ENCODE data around the gene HCAR3.
"Not testable (repeated sequence)": the region's sequence is repeated elsewhere in the genome, so short reads cannot be mapped to it uniquely, and the experiment has no call there.

HCAR3 gene

GRCh38 chr12:122721057-122721545 is 4.5 kb upstream of the HCAR3 start:
- no peak for DNase-seq

- not testable (repeated sequence) for DNase-seq
These were observed 1.4 kb downstream of the HCAR3 start for GRCh38 chr12:122715211-122715610.

- DNase-seq, result not testable (repeated sequence)
These were observed 3.0 kb downstream of the HCAR3 start for GRCh38 chr12:122713491-122714188.

DNA sequence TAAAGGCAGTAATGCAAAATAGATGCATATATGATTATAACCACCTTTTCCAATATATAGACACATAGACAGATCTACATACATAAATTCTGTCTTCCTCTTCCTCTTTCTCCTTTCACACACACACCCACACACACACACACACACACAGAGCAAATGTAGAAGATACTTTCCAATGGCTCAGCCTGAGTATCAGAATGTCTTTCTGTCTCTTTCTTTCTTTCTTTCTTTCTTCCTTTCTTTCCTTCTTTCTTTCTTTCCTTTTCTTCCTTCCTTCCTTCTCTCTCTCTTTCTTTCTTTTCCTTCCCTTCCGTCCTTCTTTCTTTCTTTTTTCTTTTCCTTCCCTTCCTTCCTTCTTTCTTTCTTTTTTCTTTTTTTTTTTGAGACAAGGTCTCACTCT is 5.3 kb downstream of the HCAR3 start:
- not testable (repeated sequence) for DNase-seq

DNA sequence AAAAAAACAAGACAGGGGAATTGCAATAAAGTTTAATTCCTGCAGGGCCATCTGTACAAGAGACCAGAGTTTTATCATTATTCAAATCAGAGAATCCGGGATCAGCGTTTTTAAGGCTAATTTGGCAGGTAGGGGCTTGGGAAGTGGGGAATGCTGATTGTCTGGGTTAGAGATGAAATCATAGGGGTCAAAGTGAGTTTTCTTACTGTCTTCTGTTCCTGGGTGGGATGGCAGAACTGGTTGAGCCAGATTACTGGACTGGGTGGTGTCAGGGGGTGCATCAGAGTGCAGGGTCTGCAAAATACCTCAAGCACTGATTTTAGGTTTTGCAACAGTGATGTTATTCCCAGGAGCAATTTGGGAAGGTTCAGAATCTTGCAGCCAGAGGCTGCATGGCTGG is 6.3 kb downstream of the HCAR3 start:
- not testable (repeated sequence) for DNase-seq

GRCh38 chr12:122709287-122709686 is 7.3 kb downstream of the HCAR3 start:
- not testable (repeated sequence) for DNase-seq

DNA sequence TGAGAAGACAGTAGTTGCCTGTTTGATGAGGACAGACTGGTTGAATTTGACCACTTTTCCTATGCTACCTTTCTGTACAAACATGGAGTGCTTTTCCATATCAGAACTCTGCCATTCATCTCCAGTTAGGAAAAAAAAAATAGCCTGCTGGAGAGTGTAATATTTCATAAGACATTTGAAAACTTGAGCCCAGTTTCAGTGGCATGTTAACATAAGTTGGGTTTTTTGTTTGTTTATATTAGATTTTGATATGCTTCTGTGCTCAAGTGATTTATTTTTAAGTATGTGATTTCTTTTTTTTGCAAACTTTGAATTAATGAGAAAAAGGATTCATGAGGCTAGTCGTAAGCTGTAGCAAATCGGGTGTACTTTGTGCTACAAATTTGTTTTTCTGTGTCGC is 12.8 kb downstream of the HCAR3 start:
- DNase-seq, result not testable (repeated sequence)

DNA sequence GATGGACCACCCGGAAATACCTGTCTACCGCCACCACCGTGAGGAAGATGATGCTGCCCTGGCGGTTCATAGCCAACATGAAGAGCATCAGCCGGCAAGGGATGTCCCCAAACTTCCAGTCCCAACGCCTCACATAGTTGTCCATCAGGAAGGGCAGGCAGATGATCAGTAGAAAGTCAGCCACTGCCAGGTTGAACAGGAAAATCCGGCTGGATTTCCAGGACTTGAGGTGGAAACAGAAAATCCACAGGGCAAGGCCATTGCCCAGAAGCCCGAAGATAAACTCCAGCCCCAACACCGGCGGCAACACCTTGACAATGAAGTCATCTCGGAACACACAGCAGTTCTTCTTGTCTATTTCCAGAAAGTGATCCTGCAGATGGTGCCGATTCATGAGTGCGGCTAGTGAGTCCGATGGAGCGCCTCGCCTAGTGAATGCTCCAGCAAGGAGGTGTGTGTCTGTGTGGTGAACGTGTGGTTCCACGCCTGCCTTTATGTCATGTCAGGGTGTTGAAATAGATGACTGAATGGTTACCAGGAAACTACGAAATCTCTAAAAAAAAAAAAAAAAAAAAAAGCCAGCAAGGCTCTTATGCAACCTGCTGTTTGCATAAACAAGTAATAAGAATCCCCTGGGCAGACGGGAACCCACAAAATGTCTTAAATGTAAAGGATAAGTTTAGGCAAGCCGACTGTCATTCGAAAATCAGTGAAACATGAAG is 13.6 kb downstream of the HCAR3 start, which contains the start of gene HCAR2:
TSS of gene HCAR2 (minus strand) at position 468 of the 722 bp plus-strand sequence. CDS start at position 394, 74 bp downstream.
- not testable (repeated sequence) for DNase-seq

- not testable (repeated sequence) for DNase-seq
These were observed 15.1 kb downstream of the HCAR3 start for GRCh38 chr12:122701481-122701880.

- not testable (repeated sequence) for DNase-seq
These were observed 16.4 kb downstream of the HCAR3 start for GRCh38 chr12:122700038-122700710.

- not testable (repeated sequence) for DNase-seq
These were observed 19.7 kb downstream of the HCAR3 start for GRCh38 chr12:122696922-122697321.

GRCh38 chr12:122691566-122691965 is 25.0 kb downstream of the HCAR3 start:
- no peak for DNase-seq

GRCh38 chr12:122688291-122688690 is 28.3 kb downstream of the HCAR3 start:
- no peak for DNase-seq

- DNase-seq, result no peak
These were observed 29.5 kb downstream of the HCAR3 start for GRCh38 chr12:122687086-122687485.

DNA sequence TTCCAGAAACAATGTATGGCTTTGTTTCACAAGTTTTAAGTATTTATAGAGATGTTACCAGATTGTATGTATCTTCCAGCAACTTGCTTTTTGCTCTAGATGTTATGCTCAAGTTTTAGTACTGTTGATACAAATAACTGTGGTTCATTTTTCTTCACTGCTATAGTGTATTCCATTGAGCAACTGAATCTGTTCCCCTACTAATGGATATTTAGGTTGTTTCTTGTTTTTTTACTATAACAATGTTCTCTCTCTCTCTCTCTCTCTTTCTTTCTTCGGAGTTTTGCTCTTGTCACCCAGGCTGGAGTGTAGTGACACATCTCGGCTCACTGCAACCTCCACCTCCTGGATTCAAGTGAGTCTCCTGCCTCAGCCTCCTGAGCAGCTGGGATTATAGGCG is 30.1 kb downstream of the HCAR3 start:
- DNase-seq, result no peak

DNA sequence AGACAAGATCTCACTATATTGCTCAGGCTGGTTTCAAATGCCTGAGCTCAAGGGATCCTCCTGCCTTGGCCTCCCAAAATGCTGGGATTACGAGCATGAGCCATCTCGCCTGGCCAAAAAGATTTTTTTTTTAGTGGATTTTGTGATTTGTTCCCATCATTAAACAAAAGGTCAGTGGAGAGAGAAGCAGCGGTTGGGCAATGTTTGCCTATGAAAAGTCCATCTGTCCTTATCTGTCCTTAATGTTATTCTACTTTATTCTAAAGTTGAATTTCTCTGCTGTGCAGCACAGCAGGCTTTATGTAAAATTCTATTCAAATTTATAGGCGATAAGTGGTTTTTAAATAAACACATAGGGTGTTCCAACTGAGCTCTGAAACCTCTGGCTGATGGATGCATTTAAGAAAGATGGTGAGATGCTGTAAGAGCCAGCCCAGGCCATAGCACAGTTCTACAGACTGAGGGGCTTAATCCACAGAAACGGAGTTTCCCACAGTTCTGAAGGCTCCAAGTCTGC is 32.3 kb downstream of the HCAR3 start:
- DNase-seq, result no peak

DNA sequence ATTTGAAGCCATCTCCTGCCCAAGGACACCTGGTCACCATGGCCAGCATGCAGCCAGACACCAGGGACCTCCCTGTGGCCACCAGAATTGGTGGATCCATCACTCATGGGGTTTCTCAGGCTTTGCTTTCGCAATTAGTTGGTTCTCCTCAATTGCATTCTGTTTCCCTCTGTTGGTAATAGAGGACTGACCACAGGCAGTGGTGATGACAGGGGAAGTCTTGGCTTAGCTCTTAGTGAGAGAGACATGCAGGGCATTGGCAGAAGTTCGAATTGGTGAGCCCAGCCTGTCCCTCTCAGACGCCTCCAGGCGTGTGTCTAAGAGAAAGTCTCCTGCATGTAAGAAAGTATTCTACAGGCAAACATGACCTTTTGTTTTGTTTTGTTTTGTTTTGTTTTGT is 34.8 kb downstream of the HCAR3 start:
- DNase-seq, result no peak

DNA sequence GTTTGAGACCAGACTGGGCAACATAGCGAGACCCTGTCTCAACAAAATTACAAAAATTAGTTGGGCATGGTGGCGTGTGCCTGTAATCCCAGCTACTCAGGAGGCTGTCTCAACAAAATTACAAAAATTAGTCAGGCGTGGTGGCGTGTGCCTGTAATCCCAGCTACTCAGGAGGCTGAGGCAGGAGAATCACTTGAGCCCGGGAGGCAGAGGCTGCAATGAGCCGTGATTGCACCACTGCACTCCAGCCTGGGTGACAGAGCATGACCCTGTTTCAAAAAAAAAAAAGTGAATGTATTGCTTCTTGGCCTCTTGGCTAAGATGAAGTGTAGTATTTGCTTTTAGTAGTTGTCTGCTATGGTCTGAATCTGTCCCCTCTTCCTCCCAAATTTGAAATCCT is 35.6 kb downstream of the HCAR3 start:
- not testable (repeated sequence) for DNase-seq

DNA sequence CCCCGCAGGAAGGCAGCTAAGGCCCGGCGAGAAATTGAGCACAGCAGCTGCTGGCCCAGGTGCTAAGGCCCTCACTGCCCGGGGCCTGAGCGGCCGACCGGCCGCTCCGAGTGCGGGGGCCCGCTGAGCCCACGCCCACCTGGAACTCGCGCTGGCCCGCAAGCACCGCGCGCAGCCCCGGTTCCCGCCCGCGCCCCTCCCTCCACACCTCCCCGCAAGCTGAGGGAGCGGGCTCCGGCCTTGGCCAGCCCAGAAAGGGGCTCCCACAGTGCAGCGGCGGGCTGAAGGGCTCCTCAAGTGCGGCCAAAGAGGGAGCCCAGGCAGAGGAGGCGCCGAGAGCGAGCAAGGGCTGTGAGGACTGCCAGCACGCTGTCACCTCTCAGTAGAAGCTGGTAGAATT is 39.8 kb downstream of the HCAR3 start:
- DNase-seq, result not testable (repeated sequence)

DNA sequence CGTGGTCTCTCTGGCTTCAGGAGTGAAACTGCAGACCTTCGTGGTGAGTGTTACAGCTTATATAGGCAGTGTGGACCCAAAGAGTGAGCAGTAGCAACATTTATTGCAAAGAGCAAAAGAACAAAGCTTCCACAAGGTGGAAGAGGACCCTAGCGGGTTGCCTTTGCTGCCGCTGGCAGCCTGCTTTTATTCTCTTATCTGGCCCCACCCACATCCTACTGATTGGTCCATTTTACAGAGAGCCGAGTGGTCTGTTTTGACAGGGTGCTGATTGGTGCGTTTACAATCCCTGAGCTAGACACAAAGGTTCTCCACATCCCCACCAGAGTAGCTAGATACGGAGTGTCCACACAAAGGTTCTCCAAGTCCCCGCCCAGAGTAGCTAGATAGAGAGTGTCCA is 40.6 kb downstream of the HCAR3 start:
- not testable (repeated sequence) for DNase-seq

- no peak for DNase-seq
These were observed 44.1 kb downstream of the HCAR3 start for GRCh38 chr12:122672515-122672914.

DNA sequence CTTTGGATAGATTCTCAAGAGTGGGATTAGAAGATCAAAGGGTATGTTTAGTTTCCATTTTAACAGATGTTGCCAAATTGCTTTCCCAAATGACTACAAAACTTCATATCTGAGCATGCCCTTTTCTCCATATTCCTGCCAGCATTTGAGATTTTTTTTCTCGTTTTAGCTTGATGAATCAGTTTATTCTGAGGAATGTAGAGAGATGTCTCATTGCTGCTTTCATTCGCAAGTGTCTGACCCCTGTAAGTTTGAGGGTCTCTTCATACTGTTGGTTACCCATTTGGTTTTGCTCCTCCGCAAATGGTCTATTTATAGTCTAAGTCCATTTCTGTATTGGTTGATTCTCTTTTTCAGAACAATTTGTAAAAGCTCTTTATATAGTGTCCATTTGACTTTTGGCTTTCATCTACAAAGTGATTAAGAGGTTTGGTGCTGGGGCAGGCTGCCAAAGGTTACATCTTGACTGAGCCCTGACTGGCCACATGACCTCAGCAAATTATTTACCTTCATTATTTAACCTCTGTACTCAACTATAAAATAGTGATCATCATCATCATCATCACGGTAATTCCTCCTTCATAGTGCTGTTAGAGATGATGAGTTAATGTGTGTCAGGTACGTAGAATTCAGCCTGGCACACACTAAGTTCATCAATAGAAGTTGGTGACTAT is 47.1 kb downstream of the HCAR3 start:
- DNase-seq, result no peak

GRCh38 chr12:122668268-122668667 is 48.3 kb downstream of the HCAR3 start:
- DNase-seq, result no peak

Data from cerebellar nuclear complex (tissue), 1 donor.